ENCODE data around the gene AP3B2.

AP3B2 gene

GRCh38 chr15:82689147-82689546 lies 20.5 kb downstream of the AP3B2 start:
- FAIRE-seq = no peak

GRCh38 chr15:82688691-82689090 lies 21.0 kb downstream of the AP3B2 start:
- no peak for FAIRE-seq

GRCh38 chr15:82681371-82681770 lies 28.3 kb downstream of the AP3B2 start:
- no peak for FAIRE-seq

- FAIRE-seq = no peak
Measured at GRCh38 chr15:82680200-82681102, 29.2 kb downstream of the AP3B2 start.

GRCh38 chr15:82679626-82680199 lies 30.0 kb downstream of the AP3B2 start:
- no peak for FAIRE-seq

- FAIRE-seq = no peak
Measured at GRCh38 chr15:82677720-82678323, 31.9 kb downstream of the AP3B2 start.

- FAIRE-seq = no peak
Measured at GRCh38 chr15:82674873-82675272, 34.8 kb downstream of the AP3B2 start.

- FAIRE-seq = no peak
Measured at GRCh38 chr15:82670699-82671098, 39.0 kb downstream of the AP3B2 start.

- no peak for FAIRE-seq
Measured at GRCh38 chr15:82666606-82667005, 43.1 kb downstream of the AP3B2 start.

GRCh38 chr15:82664021-82664420 lies 45.7 kb downstream of the AP3B2 start:
- FAIRE-seq = no peak

GRCh38 chr15:82663186-82663600 lies 46.5 kb downstream of the AP3B2 start:
- no peak for FAIRE-seq

GRCh38 chr15:82662641-82663040 lies 47.0 kb downstream of the AP3B2 start:
- FAIRE-seq = no peak

- no peak for FAIRE-seq
Measured at GRCh38 chr15:82660378-82660777, 49.3 kb downstream of the AP3B2 start.

- FAIRE-seq = no peak
Measured at GRCh38 chr15:82656641-82657266, 52.9 kb downstream of the AP3B2 start.

- no peak for FAIRE-seq
Measured at GRCh38 chr15:82655606-82656005, 54.1 kb downstream of the AP3B2 start.

- FAIRE-seq = no peak
Measured at GRCh38 chr15:82653483-82654168, 56.0 kb downstream of the AP3B2 start.

- FAIRE-seq = no peak
Measured at GRCh38 chr15:82651708-82652107, 58.0 kb downstream of the AP3B2 start.

GRCh38 chr15:82650046-82650670 lies 59.5 kb downstream of the AP3B2 start:
- FAIRE-seq = no peak

- no peak for FAIRE-seq
Measured at GRCh38 chr15:82649226-82649999, 60.3 kb downstream of the AP3B2 start.

- FAIRE-seq = no peak
Measured at GRCh38 chr15:82648257-82649103, 61.2 kb downstream of the AP3B2 start.

GRCh38 chr15:82647835-82648256 lies 61.8 kb downstream of the AP3B2 start:
- no peak for FAIRE-seq
